Central memory CD8-positive, alpha-beta T cell (primary cell): ENCODE results near the gene SEC14L2.
A peak's percentile ranks its signal among the peaks of the same experiment; 100 is the strongest.
"Not testable (repeated sequence)": the region's sequence is repeated elsewhere in the genome, so short reads cannot be mapped to it uniquely, and the experiment has no call there.

Source experiments
- ATAC-seq: fragments of 150-1000 bp; cut with Tn5 transposase; replicated peaks from 2 replicates; pipeline ENCODE4 v1.10.0; 2022; ENCODE audit warnings: mild to moderate bottlenecking, moderate FRiP score, moderate number of reproducible peaks; ENCODE audit not compliant: poor library complexity, severe bottlenecking; ENCODE audit errors: extremely low read depth
- DNase-seq, 2 donors: peaks; one replicate each; pipeline ENCODE4 v3.0.0; 2021; ENCODE audit warnings: low spot score in 2 of 2
- H3K27ac Mint-ChIP-seq: one replicate; pipeline ENCODE4 v1.8.0; 2022; ENCODE audit warnings: low read depth, mild to moderate bottlenecking, moderate library complexity, mixed read lengths
- H3K27me3 Mint-ChIP-seq: one replicate; pipeline ENCODE4 v1.8.0; 2022; ENCODE audit warnings: mixed read lengths
- H3K36me3 Mint-ChIP-seq: one replicate; pipeline ENCODE4 v1.8.0; 2022; ENCODE audit warnings: mild to moderate bottlenecking, moderate library complexity, mixed read lengths; ENCODE audit not compliant: insufficient read depth
- H3K4me1 Mint-ChIP-seq: one replicate; pipeline ENCODE4 v1.8.0; 2022; ENCODE audit warnings: mixed read lengths
- H3K4me3 Mint-ChIP-seq: one replicate; pipeline ENCODE4 v1.8.0; 2022; ENCODE audit warnings: mild to moderate bottlenecking, moderate library complexity, mixed read lengths
- H3K9me3 Mint-ChIP-seq: one replicate; pipeline ENCODE4 v1.8.0; 2022; ENCODE audit warnings: mixed read lengths

The SEC14L2 gene

GRCh38 chr22:30439836-30440235 is 43.0 kb downstream of the SEC14L2 start:
- peaks cover 31% of the 10 kb centered on the region for H3K4me1 Mint-ChIP-seq
- DNase-seq (no peak), ATAC-seq (no peak)
- H3K4me3 Mint-ChIP-seq: no peak overlapping the region
- no peak overlapping the region for H3K27ac Mint-ChIP-seq
- peaks cover 24% of the 10 kb centered on the region for H3K36me3 Mint-ChIP-seq
- H3K9me3 Mint-ChIP-seq: no peaks in the 10 kb centered on the region
- peaks cover 57% of the 10 kb centered on the region for H3K27me3 Mint-ChIP-seq

GRCh38 chr22:30441088-30441487 is 44.3 kb downstream of the SEC14L2 start:
- no peaks in the 10 kb centered on the region for H3K9me3 Mint-ChIP-seq
- no peak overlapping the region for H3K27ac Mint-ChIP-seq
- H3K4me1 Mint-ChIP-seq: peaks cover 24% of the 10 kb centered on the region
- no peak overlapping the region for H3K4me3 Mint-ChIP-seq
- ATAC-seq (no peak), DNase-seq (no peak)
- peaks cover 17% of the 10 kb centered on the region for H3K36me3 Mint-ChIP-seq
- peaks cover 69% of the 10 kb centered on the region for H3K27me3 Mint-ChIP-seq

GRCh38 chr22:30444632-30445437 is 48.0 kb downstream of the SEC14L2 start:
- Mint-ChIP-seq H3K27me3 (peaks cover 74% of the 10 kb centered on the region), H3K4me3 (no peak overlapping the region), H3K9me3 (no peaks in the 10 kb centered on the region), H3K36me3 (peaks cover 13% of the 10 kb centered on the region), H3K27ac (no peak overlapping the region), H3K4me1 (peaks cover 23% of the 10 kb centered on the region)
- ATAC-seq (no peak), DNase-seq (peak; percentile 32 to 36)

GRCh38 chr22:30445438-30446145 is 48.8 kb downstream of the SEC14L2 start:
- no peak for ATAC-seq
- DNase-seq: no peak

GRCh38 chr22:30447656-30448055 is 50.8 kb downstream of the SEC14L2 start:
- no peak overlapping the region for H3K4me3 Mint-ChIP-seq
- H3K4me1 Mint-ChIP-seq: peaks cover 15% of the 10 kb centered on the region
- no peak for ATAC-seq
- no peak overlapping the region for H3K27ac Mint-ChIP-seq
- peaks cover 8% of the 10 kb centered on the region for H3K36me3 Mint-ChIP-seq
- DNase-seq: no peak
- H3K27me3 Mint-ChIP-seq: peaks cover 74% of the 10 kb centered on the region
- no peaks in the 10 kb centered on the region for H3K9me3 Mint-ChIP-seq

More at GRCh38 chr22:30445438-30446145, 48.8 kb downstream of the SEC14L2 start:
- no peak overlapping the region for H3K4me3 Mint-ChIP-seq
- peaks cover 74% of the 10 kb centered on the region for H3K27me3 Mint-ChIP-seq
- peaks cover 23% of the 10 kb centered on the region for H3K4me1 Mint-ChIP-seq
- no peaks in the 10 kb centered on the region for H3K9me3 Mint-ChIP-seq
- peaks cover 13% of the 10 kb centered on the region for H3K36me3 Mint-ChIP-seq
- H3K27ac Mint-ChIP-seq: no peak overlapping the region

- H3K27ac Mint-ChIP-seq, ATAC-seq, DNase-seq, H3K36me3 Mint-ChIP-seq, H3K4me3 Mint-ChIP-seq, H3K9me3 Mint-ChIP-seq, H3K4me1 Mint-ChIP-seq: not testable (repeated sequence)
- H3K27me3 Mint-ChIP-seq: peaks cover 70% of the 10 kb centered on the region
These were observed 54.7 kb downstream of the SEC14L2 start for GRCh38 chr22:30451488-30451887.

GRCh38 chr22:30452861-30453260 is 56.0 kb downstream of the SEC14L2 start:
- Mint-ChIP-seq H3K27me3 (peaks cover 70% of the 10 kb centered on the region), H3K27ac (no peak overlapping the region), H3K9me3 (no peaks in the 10 kb centered on the region), H3K36me3 (no peaks in the 10 kb centered on the region), H3K4me3 (no peak overlapping the region), H3K4me1 (no peaks in the 10 kb centered on the region)
- ATAC-seq (no peak), DNase-seq (no peak)

DNA sequence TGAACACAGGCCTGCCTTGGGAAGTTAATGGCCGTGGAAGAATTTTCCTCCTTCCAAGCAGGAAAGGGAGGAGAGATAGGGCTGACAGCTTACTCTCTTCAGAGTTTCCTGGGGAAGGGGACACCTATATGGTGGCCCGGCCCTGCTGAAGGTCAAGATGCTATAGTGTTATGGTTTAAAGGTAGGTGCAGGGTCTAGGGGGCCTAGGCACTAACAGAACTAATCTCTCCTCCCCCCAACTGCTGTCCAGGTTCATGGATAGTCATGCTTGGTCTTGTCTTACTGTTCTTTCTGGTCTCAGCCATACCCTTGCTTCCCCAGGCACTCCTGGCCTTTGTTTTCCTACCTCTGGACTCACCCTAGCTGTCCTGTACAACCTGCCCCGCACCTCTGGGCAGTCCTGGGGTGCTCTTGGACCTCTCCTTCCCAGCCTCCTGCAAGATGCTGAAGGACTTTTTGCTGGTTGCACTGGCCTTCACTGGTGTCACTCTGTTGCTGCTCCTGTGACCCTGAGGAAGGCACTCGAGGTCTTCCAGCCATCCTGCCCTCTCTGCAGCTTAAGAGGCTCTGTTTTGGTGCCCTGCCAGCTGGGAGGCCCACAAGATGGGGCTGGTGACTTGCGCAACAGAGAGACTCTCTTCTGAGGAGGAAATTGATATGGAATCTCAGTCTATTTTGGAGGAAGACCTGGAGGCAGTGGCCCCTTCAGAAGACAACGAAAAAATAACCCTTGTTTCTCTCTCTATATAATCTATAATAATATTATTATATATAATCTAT is 57.1 kb downstream of the SEC14L2 start:
- no peak overlapping the region for H3K4me3 Mint-ChIP-seq

GRCh38 chr22:30455075-30455840 is 58.4 kb downstream of the SEC14L2 start:
- Mint-ChIP-seq H3K9me3 (no peaks in the 10 kb centered on the region), H3K4me1 (no peaks in the 10 kb centered on the region), H3K36me3 (no peaks in the 10 kb centered on the region), H3K27me3 (peaks cover 64% of the 10 kb centered on the region), H3K4me3 (no peak overlapping the region), H3K27ac (no peak overlapping the region)
- no peak for ATAC-seq
- no peak for DNase-seq

More for the DNA sequence above, 57.1 kb downstream of the SEC14L2 start:
- no peaks in the 10 kb centered on the region for H3K9me3 Mint-ChIP-seq
- H3K4me1 Mint-ChIP-seq: no peaks in the 10 kb centered on the region
- no peak overlapping the region for H3K27ac Mint-ChIP-seq
- no peaks in the 10 kb centered on the region for H3K36me3 Mint-ChIP-seq
- H3K27me3 Mint-ChIP-seq: peaks cover 69% of the 10 kb centered on the region
- ATAC-seq (no peak), DNase-seq (no peak)

DNA sequence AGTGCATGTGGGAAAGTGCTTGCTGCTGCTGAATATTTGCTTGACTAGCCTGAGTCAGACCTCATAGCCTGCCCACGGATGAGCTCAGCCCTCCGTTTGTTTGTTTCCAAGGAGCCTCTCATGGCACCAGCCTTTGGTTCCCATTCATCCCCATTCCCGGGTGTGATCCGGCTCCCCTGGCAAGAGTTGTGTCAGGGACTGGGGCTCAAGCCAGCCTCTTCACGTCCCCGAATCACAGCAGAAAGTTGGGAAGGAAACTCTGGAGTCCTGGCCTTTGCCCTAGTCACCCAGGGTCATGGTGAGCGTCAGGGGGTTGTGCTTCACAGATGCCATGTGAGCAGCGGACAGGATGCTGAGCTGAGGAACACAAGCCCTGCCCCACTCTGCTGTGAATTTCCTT is 61.2 kb downstream of the SEC14L2 start:
- Mint-ChIP-seq H3K27ac (no peak overlapping the region), H3K36me3 (no peaks in the 10 kb centered on the region), H3K27me3 (peaks cover 52% of the 10 kb centered on the region), H3K9me3 (no peaks in the 10 kb centered on the region), H3K4me1 (no peaks in the 10 kb centered on the region), H3K4me3 (no peak overlapping the region)
- DNase-seq (no peak), ATAC-seq (no peak)

DNA sequence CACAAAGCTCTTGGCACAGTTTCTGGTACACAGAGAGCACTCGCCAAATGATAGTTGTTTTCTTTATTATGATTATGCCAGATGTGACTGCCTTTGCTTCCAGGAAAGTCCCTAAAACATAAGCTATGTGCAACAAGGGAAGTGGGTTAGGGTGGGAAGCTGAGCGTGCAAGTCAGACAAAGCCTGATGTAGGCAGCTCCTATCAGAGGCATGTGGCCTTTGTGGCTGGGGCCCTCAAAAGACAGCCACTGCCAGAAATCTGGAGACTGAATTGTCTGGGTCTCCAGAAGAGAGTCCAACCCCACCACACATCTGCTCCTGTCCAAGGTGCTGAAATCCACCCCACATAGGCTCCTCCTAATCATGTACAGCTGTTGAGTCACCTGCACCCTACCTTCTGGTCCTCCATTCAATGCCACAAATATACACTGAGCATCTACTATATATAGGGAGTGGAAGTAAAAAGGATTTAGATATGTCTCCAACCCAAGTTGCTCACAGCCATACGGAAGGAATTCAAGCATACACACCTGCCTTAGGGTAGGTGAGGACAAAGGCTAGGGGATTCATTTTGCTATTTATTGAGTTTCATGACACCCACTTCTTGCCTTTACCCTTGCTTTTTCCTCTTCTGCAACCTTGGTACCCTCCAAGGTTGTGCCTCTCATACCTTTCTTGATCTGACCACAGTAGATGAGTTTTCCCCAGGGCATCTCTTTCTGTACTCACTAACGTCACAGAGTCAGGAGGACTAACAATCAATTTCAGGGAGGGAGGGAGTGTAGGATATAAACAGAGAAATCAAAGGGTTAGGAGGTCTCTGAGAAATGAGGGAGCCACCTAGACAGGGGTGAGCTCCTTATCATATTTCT is 62.6 kb downstream of the SEC14L2 start:
- no peak for DNase-seq
- Mint-ChIP-seq H3K4me3 (no peak overlapping the region), H3K4me1 (no peaks in the 10 kb centered on the region), H3K9me3 (no peaks in the 10 kb centered on the region), H3K36me3 (no peaks in the 10 kb centered on the region), H3K27me3 (peaks cover 46% of the 10 kb centered on the region), H3K27ac (no peak overlapping the region)
- ATAC-seq: peak; percentile 46
